ENCODE measurements around the gene KLRG1.

The KLRG1 gene

GRCh38 chr12:8987163-8987562 is 2.2 kb upstream of the KLRG1 start:
- no peak for DNase-seq

- no peak for DNase-seq
These were observed 1.7 kb upstream of the KLRG1 start for GRCh38 chr12:8987685-8988084.

GRCh38 chr12:8991371-8992345 is 2.3 kb downstream of the KLRG1 start:
- DNase-seq, result no peak

- DNase-seq, result no peak
These were observed 4.5 kb downstream of the KLRG1 start for GRCh38 chr12:8993827-8994226.

- no peak for DNase-seq
These were observed 5.9 kb downstream of the KLRG1 start for GRCh38 chr12:8995021-8995775.

- DNase-seq, result no peak
These were observed 7.5 kb downstream of the KLRG1 start for GRCh38 chr12:8996682-8997405.

- no peak for DNase-seq
These were observed 11.9 kb downstream of the KLRG1 start for GRCh38 chr12:9001233-9001632.

GRCh38 chr12:9002335-9002734 is 13.0 kb downstream of the KLRG1 start:
- no peak for DNase-seq

GRCh38 chr12:9022592-9022991 is 33.2 kb downstream of the KLRG1 start:
- no peak for DNase-seq

- DNase-seq, result no peak
These were observed 35.2 kb downstream of the KLRG1 start for GRCh38 chr12:9024512-9024911.

- no peak for DNase-seq
These were observed 38.1 kb downstream of the KLRG1 start for GRCh38 chr12:9027161-9028059.

- no peak for DNase-seq
These were observed 41.4 kb downstream of the KLRG1 start for GRCh38 chr12:9030776-9031175.

GRCh38 chr12:9032202-9032964 is 43.0 kb downstream of the KLRG1 start:
- DNase-seq, result no peak

GRCh38 chr12:9033265-9033887 is 44.0 kb downstream of the KLRG1 start:
- no peak for DNase-seq

- no peak for DNase-seq
These were observed 44.7 kb downstream of the KLRG1 start for GRCh38 chr12:9034095-9034494.

GRCh38 chr12:9036227-9036626 is 46.9 kb downstream of the KLRG1 start:
- no peak for DNase-seq

- DNase-seq, result no peak
These were observed 48.1 kb downstream of the KLRG1 start for GRCh38 chr12:9037431-9037830.

GRCh38 chr12:9039397-9039977 is 50.1 kb downstream of the KLRG1 start:
- DNase-seq, result no peak

- DNase-seq, result no peak
These were observed 51.3 kb downstream of the KLRG1 start for GRCh38 chr12:9040484-9041186.

GRCh38 chr12:9041321-9041720 is 52.0 kb downstream of the KLRG1 start:
- no peak for DNase-seq

All from activated CD4-positive, alpha-beta T cell treated with anti-CD3 and anti-CD28 coated beads for 1 hour (primary cell).